NT2/D1 (cell line): ENCODE results near the gene CCDC85C.

Experiments
- YY1 ChIP-seq: IDR thresholded peaks from 2 replicates; pipeline ENCODE4 v1.6.1; 2011; ENCODE audit not compliant: insufficient read length, insufficient read depth
- ZNF274 ChIP-seq: IDR thresholded peaks from 2 replicates; pipeline ENCODE4 v1.6.1; 2011; ENCODE audit warnings: mild to moderate bottlenecking, low read depth, low read length

DNA sequence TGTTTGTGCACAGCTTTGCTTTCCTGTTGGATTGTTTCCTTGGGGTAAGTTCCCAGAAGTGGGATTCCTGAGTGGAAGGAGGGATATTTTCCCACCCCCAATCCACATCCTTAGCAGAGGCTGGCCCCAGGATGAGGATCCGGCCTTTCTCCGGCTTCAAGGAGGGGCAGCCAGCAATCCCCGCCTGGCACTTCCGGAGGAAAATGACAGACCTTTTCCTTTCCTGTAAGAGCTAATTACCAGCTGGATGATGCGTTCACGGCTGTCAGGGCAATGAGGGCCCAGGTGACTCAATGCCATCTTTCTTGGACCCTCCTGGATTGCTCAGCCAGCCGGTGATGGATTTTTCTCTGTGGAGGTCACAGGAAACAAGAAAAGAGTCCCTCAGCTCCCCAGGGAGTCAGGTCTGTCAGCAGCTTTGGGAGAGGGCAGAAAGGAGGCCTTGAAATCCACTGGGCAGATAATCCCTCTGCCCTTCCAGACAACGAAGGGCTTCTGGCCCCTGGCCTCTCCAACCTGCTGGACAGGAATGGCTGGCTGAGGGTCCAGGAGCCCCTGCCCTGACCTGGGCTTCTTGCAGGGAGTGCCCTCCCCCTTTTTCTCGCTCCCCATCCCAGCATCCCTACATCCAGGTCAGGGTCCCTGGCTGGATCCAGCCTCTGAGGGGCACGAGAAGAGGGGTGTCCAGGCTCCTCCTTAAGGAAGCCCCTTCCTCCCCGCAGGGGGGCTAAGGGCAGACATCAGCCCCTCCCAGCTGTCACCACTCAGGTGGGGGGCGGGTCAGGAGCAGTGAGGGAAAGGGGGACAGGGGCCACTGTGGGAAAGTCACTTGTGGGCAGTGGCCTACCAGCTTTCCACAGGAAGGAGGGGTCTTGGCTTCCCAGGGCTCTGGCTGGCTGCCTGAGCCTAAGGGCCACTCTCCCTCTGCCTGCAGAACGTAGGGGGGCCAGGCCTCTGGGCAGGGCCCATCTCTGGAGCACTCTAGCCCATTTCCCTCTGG lies 16.1 kb upstream of the CCDC85C start:
- TF ChIP-seq ZNF274 (no peak), YY1 (no peak)
